ENCODE data around the gene RPL35A. TPM values are rescaled to one million over a fixed set of nuclear protein-coding genes. Genes with fewer than 3 reads are reported as not detected.
A peak's percentile ranks its signal among the peaks of the same experiment; 100 is the strongest.

The RPL35A gene
- total and polyA plus RNA-seq, 9 of the 15 experiments (the other 6 are each of a cell fraction or from before 2014, with no cell fraction given) = 1,475 to 2,942 (median 2,367) TPM

DNA sequence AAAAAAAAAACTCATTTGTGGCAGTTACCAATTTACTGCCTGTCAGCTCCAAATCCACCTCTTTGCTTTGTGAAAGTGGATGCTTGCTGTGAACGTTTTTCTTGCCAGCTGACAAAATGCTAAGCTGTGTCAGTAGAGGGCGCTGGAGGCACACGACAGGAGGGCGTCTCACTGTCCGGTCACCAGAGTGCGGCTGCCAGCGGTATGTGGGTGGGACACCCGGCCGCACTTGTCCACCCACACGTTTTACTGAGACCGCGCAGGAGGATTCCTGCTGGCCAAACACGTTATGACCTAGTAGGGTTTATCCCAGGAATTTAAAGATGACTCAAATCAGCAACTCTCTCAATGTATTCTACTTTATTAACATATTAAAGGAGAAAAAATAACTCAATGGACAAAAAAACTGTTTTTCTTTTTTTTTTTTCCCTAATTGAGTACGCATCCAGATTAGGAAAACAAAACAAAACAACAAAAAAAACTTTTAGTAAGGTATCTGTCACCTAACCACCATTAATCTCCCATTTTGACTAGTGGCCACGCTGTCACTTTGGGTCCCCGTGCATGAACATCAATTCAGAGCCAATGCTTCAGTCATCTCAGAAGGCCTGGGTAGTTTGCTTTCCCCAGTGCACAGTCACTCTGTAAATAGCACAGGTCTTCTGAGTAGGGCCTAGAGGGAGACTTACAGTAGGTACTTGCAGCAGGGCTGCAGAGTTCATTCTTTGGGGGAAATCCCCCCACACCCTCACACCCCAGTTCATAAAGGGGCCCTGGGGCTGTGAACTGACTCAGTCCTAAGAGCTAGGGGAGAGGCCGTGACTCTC, 43.8 kb upstream of the RPL35A start (continued):
- TF ChIP-seq, protein P1, sequence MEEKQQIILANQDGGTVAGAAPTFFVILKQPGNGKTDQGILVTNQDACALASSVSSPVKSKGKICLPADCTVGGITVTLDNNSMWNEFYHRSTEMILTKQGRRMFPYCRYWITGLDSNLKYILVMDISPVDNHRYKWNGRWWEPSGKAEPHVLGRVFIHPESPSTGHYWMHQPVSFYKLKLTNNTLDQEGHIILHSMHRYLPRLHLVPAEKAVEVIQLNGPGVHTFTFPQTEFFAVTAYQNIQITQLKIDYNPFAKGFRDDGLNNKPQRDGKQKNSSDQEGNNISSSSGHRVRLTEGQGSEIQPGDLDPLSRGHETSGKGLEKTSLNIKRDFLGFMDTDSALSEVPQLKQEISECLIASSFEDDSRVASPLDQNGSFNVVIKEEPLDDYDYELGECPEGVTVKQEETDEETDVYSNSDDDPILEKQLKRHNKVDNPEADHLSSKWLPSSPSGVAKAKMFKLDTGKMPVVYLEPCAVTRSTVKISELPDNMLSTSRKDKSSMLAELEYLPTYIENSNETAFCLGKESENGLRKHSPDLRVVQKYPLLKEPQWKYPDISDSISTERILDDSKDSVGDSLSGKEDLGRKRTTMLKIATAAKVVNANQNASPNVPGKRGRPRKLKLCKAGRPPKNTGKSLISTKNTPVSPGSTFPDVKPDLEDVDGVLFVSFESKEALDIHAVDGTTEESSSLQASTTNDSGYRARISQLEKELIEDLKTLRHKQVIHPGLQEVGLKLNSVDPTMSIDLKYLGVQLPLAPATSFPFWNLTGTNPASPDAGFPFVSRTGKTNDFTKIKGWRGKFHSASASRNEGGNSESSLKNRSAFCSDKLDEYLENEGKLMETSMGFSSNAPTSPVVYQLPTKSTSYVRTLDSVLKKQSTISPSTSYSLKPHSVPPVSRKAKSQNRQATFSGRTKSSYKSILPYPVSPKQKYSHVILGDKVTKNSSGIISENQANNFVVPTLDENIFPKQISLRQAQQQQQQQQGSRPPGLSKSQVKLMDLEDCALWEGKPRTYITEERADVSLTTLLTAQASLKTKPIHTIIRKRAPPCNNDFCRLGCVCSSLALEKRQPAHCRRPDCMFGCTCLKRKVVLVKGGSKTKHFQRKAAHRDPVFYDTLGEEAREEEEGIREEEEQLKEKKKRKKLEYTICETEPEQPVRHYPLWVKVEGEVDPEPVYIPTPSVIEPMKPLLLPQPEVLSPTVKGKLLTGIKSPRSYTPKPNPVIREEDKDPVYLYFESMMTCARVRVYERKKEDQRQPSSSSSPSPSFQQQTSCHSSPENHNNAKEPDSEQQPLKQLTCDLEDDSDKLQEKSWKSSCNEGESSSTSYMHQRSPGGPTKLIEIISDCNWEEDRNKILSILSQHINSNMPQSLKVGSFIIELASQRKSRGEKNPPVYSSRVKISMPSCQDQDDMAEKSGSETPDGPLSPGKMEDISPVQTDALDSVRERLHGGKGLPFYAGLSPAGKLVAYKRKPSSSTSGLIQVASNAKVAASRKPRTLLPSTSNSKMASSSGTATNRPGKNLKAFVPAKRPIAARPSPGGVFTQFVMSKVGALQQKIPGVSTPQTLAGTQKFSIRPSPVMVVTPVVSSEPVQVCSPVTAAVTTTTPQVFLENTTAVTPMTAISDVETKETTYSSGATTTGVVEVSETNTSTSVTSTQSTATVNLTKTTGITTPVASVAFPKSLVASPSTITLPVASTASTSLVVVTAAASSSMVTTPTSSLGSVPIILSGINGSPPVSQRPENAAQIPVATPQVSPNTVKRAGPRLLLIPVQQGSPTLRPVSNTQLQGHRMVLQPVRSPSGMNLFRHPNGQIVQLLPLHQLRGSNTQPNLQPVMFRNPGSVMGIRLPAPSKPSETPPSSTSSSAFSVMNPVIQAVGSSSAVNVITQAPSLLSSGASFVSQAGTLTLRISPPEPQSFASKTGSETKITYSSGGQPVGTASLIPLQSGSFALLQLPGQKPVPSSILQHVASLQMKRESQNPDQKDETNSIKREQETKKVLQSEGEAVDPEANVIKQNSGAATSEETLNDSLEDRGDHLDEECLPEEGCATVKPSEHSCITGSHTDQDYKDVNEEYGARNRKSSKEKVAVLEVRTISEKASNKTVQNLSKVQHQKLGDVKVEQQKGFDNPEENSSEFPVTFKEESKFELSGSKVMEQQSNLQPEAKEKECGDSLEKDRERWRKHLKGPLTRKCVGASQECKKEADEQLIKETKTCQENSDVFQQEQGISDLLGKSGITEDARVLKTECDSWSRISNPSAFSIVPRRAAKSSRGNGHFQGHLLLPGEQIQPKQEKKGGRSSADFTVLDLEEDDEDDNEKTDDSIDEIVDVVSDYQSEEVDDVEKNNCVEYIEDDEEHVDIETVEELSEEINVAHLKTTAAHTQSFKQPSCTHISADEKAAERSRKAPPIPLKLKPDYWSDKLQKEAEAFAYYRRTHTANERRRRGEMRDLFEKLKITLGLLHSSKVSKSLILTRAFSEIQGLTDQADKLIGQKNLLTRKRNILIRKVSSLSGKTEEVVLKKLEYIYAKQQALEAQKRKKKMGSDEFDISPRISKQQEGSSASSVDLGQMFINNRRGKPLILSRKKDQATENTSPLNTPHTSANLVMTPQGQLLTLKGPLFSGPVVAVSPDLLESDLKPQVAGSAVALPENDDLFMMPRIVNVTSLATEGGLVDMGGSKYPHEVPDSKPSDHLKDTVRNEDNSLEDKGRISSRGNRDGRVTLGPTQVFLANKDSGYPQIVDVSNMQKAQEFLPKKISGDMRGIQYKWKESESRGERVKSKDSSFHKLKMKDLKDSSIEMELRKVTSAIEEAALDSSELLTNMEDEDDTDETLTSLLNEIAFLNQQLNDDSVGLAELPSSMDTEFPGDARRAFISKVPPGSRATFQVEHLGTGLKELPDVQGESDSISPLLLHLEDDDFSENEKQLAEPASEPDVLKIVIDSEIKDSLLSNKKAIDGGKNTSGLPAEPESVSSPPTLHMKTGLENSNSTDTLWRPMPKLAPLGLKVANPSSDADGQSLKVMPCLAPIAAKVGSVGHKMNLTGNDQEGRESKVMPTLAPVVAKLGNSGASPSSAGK (IDR thresholded peaks at IDR 0.05) = no peak
- TF ChIP-seq KLF16 (IDR thresholded peaks at IDR 0.05) (peak; percentile 55; the same call in 1 of the 2 replicates), TEAD4 (IDR thresholded peaks at IDR 0.05; ENCODE audit: low read length) (peak; percentile 85), TEAD4 (CRISPR knock-in tag; IDR thresholded peaks at IDR 0.05; ENCODE audit: borderline replicate concordance) (no peak), MAFG (tag; conservative IDR thresholded peaks at IDR 0.05) (no peak), HIVEP1 (CRISPR knock-in tag; IDR thresholded peaks at IDR 0.05) (no peak), SMC3 (conservative IDR thresholded peaks at IDR 0.05; ENCODE audit: insufficient read depth, low read depth, low read length) (peak; percentile 92), ZFP36 (IDR thresholded peaks at IDR 0.05; ENCODE audit: low read depth, low read length, partially characterized antibody) (no peak), ZC3H11A (IDR thresholded peaks at IDR 0.05; ENCODE audit: low read depth, low read length) (0 out of 2 replicates have a peak, but pooled peaks have one; percentile 14), RAD51 (IDR thresholded peaks at IDR 0.05; ENCODE audit: borderline replicate concordance, low read depth) (no peak), ERF (CRISPR knock-in tag; IDR thresholded peaks at IDR 0.05) (no peak)
- TF ChIP-seq, protein P2, sequence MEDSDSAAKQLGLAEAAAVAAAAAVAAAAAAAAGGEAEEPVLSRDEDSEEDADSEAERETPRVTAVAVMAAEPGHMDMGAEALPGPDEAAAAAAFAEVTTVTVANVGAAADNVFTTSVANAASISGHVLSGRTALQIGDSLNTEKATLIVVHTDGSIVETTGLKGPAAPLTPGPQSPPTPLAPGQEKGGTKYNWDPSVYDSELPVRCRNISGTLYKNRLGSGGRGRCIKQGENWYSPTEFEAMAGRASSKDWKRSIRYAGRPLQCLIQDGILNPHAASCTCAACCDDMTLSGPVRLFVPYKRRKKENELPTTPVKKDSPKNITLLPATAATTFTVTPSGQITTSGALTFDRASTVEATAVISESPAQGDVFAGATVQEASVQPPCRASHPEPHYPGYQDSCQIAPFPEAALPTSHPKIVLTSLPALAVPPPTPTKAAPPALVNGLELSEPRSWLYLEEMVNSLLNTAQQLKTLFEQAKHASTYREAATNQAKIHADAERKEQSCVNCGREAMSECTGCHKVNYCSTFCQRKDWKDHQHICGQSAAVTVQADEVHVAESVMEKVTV (CRISPR knock-in tag; IDR thresholded peaks at IDR 0.05) = peak; percentile 81
- TF ChIP-seq, protein P3, sequence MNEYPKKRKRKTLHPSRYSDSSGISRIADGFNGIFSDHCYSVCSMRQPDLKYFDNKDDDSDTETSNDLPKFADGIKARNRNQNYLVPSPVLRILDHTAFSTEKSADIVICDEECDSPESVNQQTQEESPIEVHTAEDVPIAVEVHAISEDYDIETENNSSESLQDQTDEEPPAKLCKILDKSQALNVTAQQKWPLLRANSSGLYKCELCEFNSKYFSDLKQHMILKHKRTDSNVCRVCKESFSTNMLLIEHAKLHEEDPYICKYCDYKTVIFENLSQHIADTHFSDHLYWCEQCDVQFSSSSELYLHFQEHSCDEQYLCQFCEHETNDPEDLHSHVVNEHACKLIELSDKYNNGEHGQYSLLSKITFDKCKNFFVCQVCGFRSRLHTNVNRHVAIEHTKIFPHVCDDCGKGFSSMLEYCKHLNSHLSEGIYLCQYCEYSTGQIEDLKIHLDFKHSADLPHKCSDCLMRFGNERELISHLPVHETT (CRISPR knock-in tag; conservative IDR thresholded peaks at IDR 0.05 in 1 of 2, IDR thresholded peaks at IDR 0.05 in 1 of 2) = no peak

All from K562 (cell line).